ENCODE measurements around the gene HDAC4. TPM values are rescaled to one million over a fixed set of nuclear protein-coding genes. Genes with fewer than 3 reads are reported as not detected.

HDAC4 gene
- total and polyA plus RNA-seq, 2 donors from 2014 or later: 2.2 to 56.8 TPM

DNA sequence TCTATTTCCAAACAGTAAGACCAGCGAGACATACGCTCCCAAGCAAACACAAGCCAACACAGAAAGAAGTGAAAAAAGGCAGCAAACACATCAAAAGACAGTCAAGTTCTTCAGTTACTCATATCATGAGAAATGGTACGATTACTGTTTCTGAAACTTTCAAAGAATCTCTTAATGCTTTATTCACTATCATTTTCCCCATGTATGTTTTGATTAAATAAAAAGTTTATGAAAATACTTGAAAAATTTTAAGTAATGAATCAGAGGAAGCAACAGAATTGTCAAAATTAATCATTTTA, 114.9 kb downstream of the HDAC4 start:
- TF ChIP-seq, protein P1, sequence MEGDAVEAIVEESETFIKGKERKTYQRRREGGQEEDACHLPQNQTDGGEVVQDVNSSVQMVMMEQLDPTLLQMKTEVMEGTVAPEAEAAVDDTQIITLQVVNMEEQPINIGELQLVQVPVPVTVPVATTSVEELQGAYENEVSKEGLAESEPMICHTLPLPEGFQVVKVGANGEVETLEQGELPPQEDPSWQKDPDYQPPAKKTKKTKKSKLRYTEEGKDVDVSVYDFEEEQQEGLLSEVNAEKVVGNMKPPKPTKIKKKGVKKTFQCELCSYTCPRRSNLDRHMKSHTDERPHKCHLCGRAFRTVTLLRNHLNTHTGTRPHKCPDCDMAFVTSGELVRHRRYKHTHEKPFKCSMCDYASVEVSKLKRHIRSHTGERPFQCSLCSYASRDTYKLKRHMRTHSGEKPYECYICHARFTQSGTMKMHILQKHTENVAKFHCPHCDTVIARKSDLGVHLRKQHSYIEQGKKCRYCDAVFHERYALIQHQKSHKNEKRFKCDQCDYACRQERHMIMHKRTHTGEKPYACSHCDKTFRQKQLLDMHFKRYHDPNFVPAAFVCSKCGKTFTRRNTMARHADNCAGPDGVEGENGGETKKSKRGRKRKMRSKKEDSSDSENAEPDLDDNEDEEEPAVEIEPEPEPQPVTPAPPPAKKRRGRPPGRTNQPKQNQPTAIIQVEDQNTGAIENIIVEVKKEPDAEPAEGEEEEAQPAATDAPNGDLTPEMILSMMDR (IDR thresholded peaks at IDR 0.05; ENCODE audit: borderline replicate concordance, extremely low read depth, insufficient read depth): no peak
- Histone ChIP-seq H3K4me3 (ENCODE audit: low read length in 3 of 3) (no peak overlapping the region), H3K27me3 (ENCODE audit: control insufficient read depth, insufficient read depth, low read length) (no peaks in the 10 kb centered on the region), H3K27ac (ENCODE audit: low read depth in 2 of 2, low read length in 2 of 2) (no peak overlapping the region), H3K4me1 (ENCODE audit: control insufficient read depth in 2 of 3, insufficient read depth in 2 of 3, low read depth in 1 of 3, low read length in 3 of 3) (peaks cover 0 to 15% (median 5%) of the 10 kb centered on the region in 3 donors), H3K36me3 (ENCODE audit: control insufficient read depth in 2 of 3, insufficient read depth in 3 of 3, low read length in 3 of 3) (no peaks in the 10 kb centered on the region), H3K9ac (ENCODE audit: low read length in 3 of 3) (no peak overlapping the region), H3K9me3 (ENCODE audit: control insufficient read depth in 2 of 3, insufficient read depth in 1 of 3, low read length in 3 of 3) (no peaks in the 10 kb centered on the region)
- DNase-seq (no peak), FAIRE-seq (no peak)
- intact Hi-C loops (cut with DNase I): no loop called here

DNA sequence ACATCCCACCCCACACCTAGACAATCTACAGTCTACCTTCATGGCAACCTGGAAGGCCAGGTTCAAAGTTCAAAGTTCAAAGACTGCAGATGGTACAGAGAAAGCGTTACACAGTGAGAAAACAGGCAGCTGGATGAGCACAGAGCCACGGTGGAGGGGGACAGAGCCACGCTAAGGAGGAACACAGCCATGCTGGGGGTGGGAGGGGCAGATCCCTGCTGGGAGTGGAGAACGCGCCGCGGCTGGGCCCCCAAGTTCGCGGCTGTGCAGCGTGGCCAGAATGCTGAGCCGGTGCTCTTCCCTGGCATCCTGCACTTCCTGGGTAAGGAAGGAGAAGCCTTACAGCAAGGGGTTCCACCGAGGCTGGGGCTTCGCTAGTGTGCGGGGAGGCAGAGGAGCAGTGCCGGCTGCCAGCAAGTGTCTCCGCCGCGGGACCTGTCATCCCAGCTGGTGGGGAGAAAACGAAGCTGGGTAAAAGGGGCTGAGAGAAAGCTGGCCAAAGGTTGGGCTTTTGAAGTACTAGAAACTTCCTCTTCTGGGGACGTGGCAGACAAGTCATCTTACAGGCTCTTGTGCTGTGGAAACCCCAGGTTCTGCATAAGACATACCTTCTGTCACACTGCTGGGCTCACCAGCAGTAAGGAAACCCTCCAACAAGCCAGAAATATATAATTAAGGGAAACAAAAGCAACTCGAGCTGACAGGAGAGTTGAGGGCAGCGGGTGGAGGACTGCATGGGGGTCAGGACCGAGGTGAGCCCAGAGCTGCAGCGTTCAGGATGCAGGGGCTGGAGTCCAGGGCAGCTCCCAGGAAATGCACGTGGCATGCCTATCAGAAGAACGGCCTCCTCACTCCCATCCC, 115.5 kb downstream of the HDAC4 start:
- intact Hi-C loops (cut with DNase I): no loop called here
- FAIRE-seq (no peak), DNase-seq (peak in 2 of 5 donors; percentile 52 to 66)
- peaks cover 0 to 15% (median 5%) of the 10 kb centered on the region in 3 donors for H3K4me1 ChIP-seq (ENCODE audit: control insufficient read depth in 2 of 3, insufficient read depth in 2 of 3, low read depth in 1 of 3, low read length in 3 of 3)
- no peaks in the 10 kb centered on the region for H3K27me3 ChIP-seq (ENCODE audit: control insufficient read depth, insufficient read depth, low read length)
- H3K9ac ChIP-seq (ENCODE audit: low read length in 3 of 3): no peak overlapping the region
- H3K36me3 ChIP-seq (ENCODE audit: control insufficient read depth in 2 of 3, insufficient read depth in 3 of 3, low read length in 3 of 3): no peaks in the 10 kb centered on the region
- TF ChIP-seq, protein P1 (IDR thresholded peaks at IDR 0.05; ENCODE audit: borderline replicate concordance, extremely low read depth, insufficient read depth): no peak
- H3K27ac ChIP-seq (ENCODE audit: low read depth in 2 of 2, low read length in 2 of 2): no peak overlapping the region
- H3K4me3 ChIP-seq (ENCODE audit: low read length in 3 of 3): no peak overlapping the region
- H3K9me3 ChIP-seq (ENCODE audit: control insufficient read depth in 2 of 3, insufficient read depth in 1 of 3, low read length in 3 of 3): no peaks in the 10 kb centered on the region

DNA sequence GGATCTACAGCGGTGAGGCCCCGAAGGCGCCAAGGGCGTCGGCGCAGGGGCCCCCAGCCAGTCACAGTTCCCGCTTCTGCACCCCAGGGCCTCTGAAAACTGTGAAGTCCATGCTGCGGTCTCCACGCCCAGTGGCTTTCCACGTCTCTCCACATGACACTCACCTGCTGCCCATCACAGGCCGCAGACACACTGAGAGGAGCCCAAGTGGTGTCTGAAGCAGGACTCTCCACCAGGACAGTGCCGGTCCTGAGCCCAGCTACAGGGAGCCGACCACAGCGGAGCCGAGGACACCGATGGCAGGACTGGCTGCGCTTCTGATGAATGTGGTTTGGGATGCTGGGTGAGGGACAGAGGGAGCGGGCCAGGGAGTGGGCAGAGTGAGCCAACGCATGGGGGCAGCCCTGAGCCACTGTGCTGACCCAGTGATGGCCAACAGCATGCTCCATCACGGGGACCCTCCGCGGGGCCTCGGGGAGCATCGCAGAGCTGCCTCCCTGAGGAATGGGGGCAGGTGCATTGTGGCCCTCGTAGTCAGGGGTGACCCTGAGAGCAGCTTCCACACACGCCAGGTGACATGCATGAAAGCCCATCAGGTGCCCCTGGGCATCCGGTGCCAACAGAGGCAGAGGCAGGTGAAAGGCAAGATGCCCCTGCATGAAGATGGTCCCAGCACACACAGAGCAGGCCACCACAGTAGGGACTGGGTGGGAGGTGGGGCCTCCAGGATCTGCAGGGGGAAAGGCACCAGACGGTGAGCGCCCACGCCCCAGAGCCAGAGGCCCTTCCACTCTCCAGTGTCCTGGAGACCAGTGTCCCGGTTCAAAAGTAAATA, 116.6 kb downstream of the HDAC4 start:
- no peak overlapping the region for H3K9ac ChIP-seq (ENCODE audit: low read length in 3 of 3)
- H3K36me3 ChIP-seq (ENCODE audit: control insufficient read depth in 2 of 3, insufficient read depth in 3 of 3, low read length in 3 of 3): no peaks in the 10 kb centered on the region
- DNase-seq (peak in 2 of 5 donors; percentile 56 to 71), FAIRE-seq (no peak)
- TF ChIP-seq, protein P1 (IDR thresholded peaks at IDR 0.05; ENCODE audit: borderline replicate concordance, extremely low read depth, insufficient read depth): no peak
- no peak overlapping the region for H3K4me3 ChIP-seq (ENCODE audit: low read length in 3 of 3)
- no peaks in the 10 kb centered on the region for H3K9me3 ChIP-seq (ENCODE audit: control insufficient read depth in 2 of 3, insufficient read depth in 1 of 3, low read length in 3 of 3)
- peaks cover 0 to 15% (median 5%) of the 10 kb centered on the region in 3 donors for H3K4me1 ChIP-seq (ENCODE audit: control insufficient read depth in 2 of 3, insufficient read depth in 2 of 3, low read depth in 1 of 3, low read length in 3 of 3)
- intact Hi-C loops (cut with DNase I): no loop called here
- H3K27ac ChIP-seq (ENCODE audit: low read depth in 2 of 2, low read length in 2 of 2): no peak overlapping the region
- H3K27me3 ChIP-seq (ENCODE audit: control insufficient read depth, insufficient read depth, low read length): no peaks in the 10 kb centered on the region
